Stimulated activated memory B cell treated with anti-CD40 and anti-IgM and Interleukin-4, amounts not matched to agents 10 μg/mL and 1 μg/mL and 100 μg/mL, for 72 hours (primary cell): ENCODE data around the gene HYAL2.

Experiments used
- ATAC-seq: fragments of 150-1000 bp; cut with Tn5 transposase; 2 replicates; pipeline ENCODE4 v1.10.0; 2021
- H3K27ac Mint-ChIP-seq: one replicate; pipeline ENCODE4 v1.8.0; 2022; ENCODE audit warnings: mild to moderate bottlenecking, mixed read lengths
- H3K27me3 Mint-ChIP-seq: one replicate; pipeline ENCODE4 v1.8.0; 2022; ENCODE audit warnings: mixed read lengths
- H3K36me3 Mint-ChIP-seq: one replicate; pipeline ENCODE4 v1.8.0; 2022; ENCODE audit warnings: mixed read lengths
- H3K4me1 Mint-ChIP-seq: one replicate; pipeline ENCODE4 v1.8.0; 2022; ENCODE audit warnings: mixed read lengths
- H3K4me3 Mint-ChIP-seq: one replicate; pipeline ENCODE4 v1.8.0; 2022; ENCODE audit warnings: mild to moderate bottlenecking, moderate library complexity, mixed read lengths
- H3K9me3 Mint-ChIP-seq: one replicate; pipeline ENCODE4 v1.8.0; 2022; ENCODE audit warnings: mixed read lengths

HYAL2 gene, protein sequence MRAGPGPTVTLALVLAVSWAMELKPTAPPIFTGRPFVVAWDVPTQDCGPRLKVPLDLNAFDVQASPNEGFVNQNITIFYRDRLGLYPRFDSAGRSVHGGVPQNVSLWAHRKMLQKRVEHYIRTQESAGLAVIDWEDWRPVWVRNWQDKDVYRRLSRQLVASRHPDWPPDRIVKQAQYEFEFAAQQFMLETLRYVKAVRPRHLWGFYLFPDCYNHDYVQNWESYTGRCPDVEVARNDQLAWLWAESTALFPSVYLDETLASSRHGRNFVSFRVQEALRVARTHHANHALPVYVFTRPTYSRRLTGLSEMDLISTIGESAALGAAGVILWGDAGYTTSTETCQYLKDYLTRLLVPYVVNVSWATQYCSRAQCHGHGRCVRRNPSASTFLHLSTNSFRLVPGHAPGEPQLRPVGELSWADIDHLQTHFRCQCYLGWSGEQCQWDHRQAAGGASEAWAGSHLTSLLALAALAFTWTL

DNA sequence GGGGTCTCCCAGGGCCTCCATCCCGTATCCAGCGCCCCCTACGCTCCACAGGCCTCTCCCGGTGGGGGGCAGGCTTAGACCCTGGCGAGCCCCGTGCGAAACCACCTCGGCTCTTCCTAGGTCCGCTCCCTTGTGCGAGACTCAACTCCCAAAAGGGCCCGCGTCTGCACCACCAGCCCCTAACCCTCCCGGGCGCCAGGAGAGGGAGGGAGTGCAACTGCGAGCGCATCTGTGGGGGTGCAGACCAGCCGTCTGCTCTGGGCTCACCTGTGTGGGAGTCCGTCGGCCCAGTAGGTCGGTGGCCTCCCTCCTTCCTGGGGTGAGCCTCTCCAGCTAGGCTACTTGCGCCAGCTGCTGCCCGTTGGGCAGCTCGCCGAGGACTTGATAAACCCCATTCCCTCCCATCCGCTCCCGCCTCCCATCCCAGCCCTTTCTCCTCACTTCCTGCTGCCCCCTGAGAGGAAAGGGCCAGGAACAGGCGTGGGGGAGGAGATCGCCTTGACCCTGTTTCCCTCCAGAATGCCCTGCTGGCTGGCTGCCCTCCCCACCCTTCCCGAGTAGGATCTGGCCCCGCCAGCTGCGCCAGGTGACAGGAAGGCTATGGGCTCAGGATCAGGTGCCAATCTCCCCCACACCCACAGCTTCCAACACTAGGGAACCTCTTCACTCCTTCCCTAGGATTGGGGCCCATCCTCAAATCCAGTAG is at the start of gene HYAL2:
Gene HYAL2 (minus strand): TSS at position 360 of the 706 bp plus-strand sequence. CDS start 2,256 bp downstream, outside the sequence.
- Mint-ChIP-seq H3K36me3 (peaks cover 12% of the 10 kb centered on the region), H3K4me3 (peak within 1 kb of the TSS; percentile 82), H3K4me1 (peaks cover 79% of the 10 kb centered on the region), H3K27ac (peak within 1 kb of the TSS; percentile 97), H3K9me3 (no peaks in the 10 kb centered on the region), H3K27me3 (no peaks in the 10 kb centered on the region)
- ATAC-seq = no peak

DNA sequence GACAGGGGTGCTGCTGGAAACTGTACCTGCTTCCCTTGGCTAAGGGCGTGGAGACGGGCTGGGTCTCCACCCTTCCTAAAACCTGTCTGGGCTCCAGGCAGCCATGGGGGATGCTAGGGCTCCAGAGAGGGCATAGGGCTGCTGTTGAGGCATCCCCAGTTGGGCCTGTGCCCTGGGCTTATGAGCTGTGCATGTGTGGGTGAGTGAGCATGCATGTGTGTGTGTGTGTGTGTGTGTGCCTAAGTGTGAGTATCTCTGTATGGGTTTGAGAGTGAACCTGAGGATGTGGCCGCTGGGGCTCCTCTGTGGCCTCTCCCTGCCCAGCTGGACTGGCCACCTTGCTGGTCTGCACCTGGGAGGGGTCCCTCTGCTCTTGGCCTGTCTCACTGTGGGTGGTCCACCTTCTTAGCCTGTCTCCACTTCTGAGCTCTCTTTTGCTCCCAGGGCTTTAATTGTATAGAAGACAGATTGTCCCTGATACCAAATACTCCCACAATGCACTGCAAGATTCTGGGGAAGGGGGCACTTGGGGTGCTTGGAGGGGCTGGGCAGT is 48.7 kb upstream of the HYAL2 start:
- Mint-ChIP-seq H3K36me3 (no peaks in the 10 kb centered on the region), H3K27ac (no peak overlapping the region), H3K9me3 (no peaks in the 10 kb centered on the region), H3K27me3 (peaks cover 19% of the 10 kb centered on the region), H3K4me1 (peaks cover 9% of the 10 kb centered on the region), H3K4me3 (no peak overlapping the region)
- no peak for ATAC-seq

DNA sequence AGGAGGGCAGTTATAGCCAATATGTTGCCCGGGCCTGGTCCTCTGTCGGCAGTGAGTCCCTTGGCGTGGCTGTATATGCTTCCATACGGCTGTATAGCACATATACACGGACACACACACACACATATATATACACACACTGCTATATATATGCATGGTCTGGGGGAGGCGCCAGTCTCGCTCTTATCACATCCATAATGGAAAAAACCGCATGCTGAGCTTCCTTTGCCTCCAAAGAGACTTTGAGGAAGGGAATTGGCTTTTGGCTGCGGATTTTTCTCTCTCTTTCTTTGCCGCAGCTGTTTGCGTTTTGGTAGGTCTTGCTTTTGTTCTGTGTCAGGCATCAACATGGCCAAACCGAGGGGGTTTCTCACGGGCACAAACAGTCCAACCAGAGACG is 48.0 kb upstream of the HYAL2 start:
- no peaks in the 10 kb centered on the region for H3K36me3 Mint-ChIP-seq
- no peak for ATAC-seq
- H3K27me3 Mint-ChIP-seq = peaks cover 19% of the 10 kb centered on the region
- H3K4me1 Mint-ChIP-seq = peaks cover 15% of the 10 kb centered on the region
- H3K9me3 Mint-ChIP-seq = no peaks in the 10 kb centered on the region
- H3K4me3 Mint-ChIP-seq = no peak overlapping the region
- H3K27ac Mint-ChIP-seq = no peak overlapping the region

DNA sequence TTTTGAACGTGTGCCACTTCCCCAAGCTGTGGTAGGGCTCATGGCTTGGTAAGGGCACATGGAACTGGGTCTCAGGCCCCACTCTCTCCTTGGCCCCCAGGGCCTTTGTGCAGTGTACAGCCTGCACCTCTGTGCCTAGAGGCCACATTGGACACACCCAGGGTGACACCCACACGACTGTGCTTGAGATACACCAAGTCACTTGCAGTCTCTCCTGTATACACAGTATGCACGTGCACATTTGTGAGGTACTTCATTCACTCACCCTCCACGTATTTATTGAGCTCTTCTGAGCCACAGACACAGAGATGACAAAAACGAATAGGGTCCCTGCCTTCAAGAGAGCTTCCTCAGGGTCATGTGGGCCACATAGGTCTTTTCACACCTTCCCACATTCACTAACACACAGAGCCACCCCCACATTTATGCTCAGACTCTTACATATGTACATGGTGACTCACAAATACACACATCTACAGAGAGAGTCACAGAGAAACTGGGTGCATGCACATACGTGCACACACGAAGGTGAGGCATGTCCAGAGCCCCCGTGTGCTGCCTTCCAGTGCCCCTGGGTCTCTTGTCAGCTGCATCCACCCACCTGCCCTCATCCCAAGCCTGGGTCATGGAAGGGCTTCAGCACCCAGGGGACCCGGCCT is 46.6 kb upstream of the HYAL2 start:
- no peak for ATAC-seq
- H3K4me1 Mint-ChIP-seq = peaks cover 25% of the 10 kb centered on the region
- H3K9me3 Mint-ChIP-seq = no peaks in the 10 kb centered on the region
- no peaks in the 10 kb centered on the region for H3K36me3 Mint-ChIP-seq
- H3K27me3 Mint-ChIP-seq = peaks cover 19% of the 10 kb centered on the region
- H3K4me3 Mint-ChIP-seq = no peak overlapping the region
- no peak overlapping the region for H3K27ac Mint-ChIP-seq

DNA sequence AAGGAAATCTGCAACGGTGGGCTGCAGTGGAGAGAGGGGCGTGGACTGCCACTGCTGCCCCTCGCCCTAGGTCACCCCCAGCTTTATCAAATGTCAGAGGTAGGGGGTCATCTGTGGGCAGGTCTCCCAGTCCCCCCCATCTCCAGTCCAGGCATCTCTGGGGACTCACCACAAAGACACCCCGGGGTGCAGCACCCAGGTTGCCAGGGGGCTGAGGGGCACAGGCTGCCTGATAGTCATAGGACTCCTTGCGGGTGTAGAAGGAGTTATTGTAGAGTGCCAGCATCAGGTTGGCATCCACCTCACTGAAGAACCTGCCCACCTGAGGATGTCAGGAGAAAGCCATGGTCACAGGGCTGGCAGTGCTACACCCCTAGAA is 43.3 kb upstream of the HYAL2 start:
- no peaks in the 10 kb centered on the region for H3K9me3 Mint-ChIP-seq
- peak overlapping the region; percentile 89 for H3K27ac Mint-ChIP-seq
- H3K27me3 Mint-ChIP-seq = no peaks in the 10 kb centered on the region
- H3K36me3 Mint-ChIP-seq = no peaks in the 10 kb centered on the region
- peak overlapping the region; percentile 88 for H3K4me3 Mint-ChIP-seq
- ATAC-seq = no peak
- peaks cover 22% of the 10 kb centered on the region for H3K4me1 Mint-ChIP-seq

DNA sequence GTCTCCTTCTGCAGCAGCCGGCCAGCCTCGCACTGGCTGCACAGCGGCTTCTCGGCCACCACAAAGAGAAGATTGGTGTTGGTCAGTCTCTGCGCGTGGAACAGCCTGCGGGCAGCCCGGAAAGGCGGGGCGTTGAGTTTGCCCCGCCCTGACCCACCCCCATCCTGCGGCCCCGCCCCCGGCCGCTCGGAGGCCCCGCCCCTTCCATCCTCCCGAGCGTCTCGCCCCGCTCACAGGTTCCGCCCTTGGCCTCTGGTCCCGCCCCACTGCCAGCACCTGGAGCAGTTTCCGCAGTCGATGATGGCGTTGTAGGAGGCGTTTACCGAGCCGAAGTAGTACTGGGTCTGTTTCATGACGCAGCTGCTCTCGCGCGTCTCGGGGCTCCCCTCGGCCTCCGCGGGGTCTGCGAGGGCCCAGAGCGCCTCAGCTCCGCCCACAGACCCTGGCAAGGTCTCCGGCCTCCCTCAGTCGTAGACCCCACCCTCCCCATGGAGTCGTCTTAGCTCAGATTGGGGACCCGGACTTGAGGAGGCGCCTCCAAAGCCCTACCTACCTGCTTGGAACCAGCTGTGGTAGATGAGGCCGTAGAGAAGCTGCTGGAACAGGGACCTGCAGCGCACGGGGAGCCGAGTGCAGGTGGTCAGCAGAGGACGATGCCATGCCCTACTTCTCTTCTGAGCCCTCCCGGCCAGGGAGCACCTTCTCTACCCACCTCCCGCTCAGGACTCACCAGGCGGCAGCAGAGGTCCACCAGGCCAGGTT is 42.7 kb upstream of the HYAL2 start:
- Mint-ChIP-seq H3K36me3 (no peaks in the 10 kb centered on the region), H3K4me1 (peaks cover 23% of the 10 kb centered on the region), H3K27ac (peak overlapping the region; percentile 89), H3K27me3 (no peaks in the 10 kb centered on the region), H3K4me3 (peak overlapping the region; percentile 88), H3K9me3 (no peaks in the 10 kb centered on the region)
- ATAC-seq = peak; percentile 95

DNA sequence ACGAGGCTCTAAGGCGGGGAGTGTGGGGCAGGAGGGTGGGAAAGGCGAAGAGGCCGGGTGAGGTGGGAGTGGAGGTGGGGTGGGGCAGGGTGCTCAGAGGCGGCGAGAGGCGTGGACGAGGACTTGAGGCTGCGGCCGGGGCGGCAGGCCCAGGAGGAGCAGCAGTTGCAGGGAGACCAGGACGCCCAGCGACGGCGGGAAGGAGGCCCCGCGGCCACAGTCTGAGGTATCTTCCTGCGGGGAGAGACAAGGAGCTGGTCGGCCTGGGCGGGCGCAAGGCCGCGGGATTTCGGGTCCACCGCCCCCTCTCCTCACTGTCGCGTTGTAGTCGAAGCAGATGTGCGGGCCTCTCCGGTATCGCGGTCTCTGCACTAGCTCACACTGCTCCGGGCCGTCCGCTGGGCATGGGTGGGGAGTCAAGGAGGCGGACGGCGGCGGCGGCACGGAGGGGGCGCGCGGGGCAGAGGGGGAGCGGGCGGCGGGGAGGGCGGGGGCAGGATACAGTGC is 42.1 kb upstream of the HYAL2 start:
- Mint-ChIP-seq H3K36me3 (no peaks in the 10 kb centered on the region), H3K4me3 (peak overlapping the region; percentile 88), H3K27me3 (no peaks in the 10 kb centered on the region), H3K27ac (peak overlapping the region; percentile 89), H3K9me3 (no peaks in the 10 kb centered on the region), H3K4me1 (peaks cover 29% of the 10 kb centered on the region)
- peak; percentile 2 for ATAC-seq

DNA sequence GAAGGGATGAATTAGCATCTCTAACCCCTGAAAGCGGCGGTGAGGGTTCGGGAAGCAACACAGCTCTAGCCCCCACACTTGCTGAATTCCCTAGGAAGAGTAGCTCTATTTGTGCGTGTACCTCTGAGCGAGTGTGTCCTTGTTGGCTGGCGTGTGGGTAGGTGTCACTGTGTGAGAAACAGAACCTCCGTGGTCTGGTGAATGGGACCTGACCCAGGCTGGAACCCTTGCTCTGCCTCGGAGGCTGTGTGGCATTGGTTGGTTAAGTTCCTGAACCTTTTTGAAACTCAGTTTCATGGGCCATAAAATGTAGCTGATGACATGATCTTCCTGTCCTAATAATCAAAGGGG is 37.2 kb upstream of the HYAL2 start:
- H3K9me3 Mint-ChIP-seq = no peaks in the 10 kb centered on the region
- peak overlapping the region; percentile 99 for H3K4me3 Mint-ChIP-seq
- peak; percentile 14 for ATAC-seq
- peak overlapping the region; percentile 92 for H3K27ac Mint-ChIP-seq
- peaks cover 7% of the 10 kb centered on the region for H3K36me3 Mint-ChIP-seq
- peaks cover 61% of the 10 kb centered on the region for H3K4me1 Mint-ChIP-seq
- no peaks in the 10 kb centered on the region for H3K27me3 Mint-ChIP-seq

DNA sequence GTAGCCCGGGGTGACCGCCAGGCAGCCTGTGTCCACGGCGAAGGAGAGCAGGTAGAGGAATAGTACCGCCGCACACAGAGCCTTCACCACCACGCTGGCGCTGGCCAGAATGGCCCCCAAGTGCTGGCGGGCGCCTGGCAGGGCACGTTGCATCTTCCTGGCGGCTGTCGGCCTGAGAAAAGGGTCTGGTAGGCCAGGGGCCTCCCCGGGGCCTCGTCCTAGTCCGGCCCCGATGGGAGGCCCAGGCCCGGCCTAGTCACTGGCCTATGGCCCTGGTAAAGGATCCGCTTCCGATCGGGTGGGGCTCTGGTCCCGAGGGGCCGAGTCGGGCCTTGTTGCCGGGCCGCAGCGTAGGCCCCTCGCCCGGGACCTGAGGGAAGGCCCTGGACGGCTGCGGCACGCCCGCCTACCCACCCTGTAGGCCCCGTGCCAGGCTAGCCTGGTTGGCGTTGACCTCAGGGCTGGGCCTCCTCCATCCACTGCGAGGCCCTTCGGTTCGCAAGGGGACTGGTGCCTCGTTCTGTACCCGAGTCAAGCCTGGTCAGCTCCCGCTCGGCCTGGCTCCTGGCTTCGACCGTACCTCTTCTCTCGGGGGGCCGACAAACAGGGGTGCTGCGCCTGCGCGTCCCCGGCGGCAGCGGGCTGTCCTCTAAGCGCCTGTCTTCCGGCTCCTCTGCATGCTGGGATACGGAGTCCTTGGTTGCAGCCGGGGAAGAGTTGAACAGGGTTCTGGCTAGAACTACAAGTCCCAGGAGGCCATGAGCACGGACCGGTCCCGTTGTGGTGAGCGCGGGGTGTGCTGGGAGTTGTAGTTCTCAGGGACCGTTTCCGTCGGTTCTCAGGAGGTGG is 36.6 kb upstream of the HYAL2 start, which contains the start of gene TMEM115:
Gene TMEM115 (minus strand): TSS at position 611 of the 849 bp plus-strand sequence. CDS start 458 bp downstream, at position 153.
- Mint-ChIP-seq H3K36me3 (peaks cover 12% of the 10 kb centered on the region), H3K4me1 (peaks cover 59% of the 10 kb centered on the region), H3K27ac (peak within 1 kb of the TSS; percentile 92), H3K4me3 (peak within 1 kb of the TSS; percentile 99), H3K27me3 (no peaks in the 10 kb centered on the region), H3K9me3 (no peaks in the 10 kb centered on the region)
- ATAC-seq = peak; percentile 100

DNA sequence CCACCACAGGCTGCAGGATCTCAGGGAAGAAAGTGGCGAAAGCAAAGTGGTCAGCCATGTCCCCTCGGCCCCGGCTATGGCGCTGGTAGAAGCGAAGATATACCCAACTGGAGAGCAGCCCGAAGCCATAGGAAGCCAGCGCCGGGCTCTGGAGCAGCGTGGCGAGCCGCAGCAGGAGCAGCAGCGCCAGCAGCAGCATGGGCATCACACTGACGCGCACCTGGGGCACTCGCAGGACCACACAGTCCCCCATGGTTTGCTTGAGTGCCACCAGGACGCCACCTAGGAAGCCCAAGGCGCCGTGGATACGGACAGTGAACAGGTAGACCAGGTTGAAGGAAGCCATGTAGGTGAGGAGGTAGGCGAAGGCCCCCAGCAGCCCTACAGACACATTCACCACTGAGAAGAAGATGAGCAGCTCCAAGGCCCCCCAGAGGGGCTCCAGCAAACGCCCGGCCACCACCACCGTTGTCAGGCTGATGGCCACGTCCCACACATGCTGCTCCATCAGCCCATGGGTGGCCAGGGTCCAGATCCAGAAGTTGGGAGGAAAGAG is 35.9 kb upstream of the HYAL2 start:
- H3K27ac Mint-ChIP-seq = peak overlapping the region; percentile 92
- peak overlapping the region; percentile 99 for H3K4me3 Mint-ChIP-seq
- H3K27me3 Mint-ChIP-seq = no peaks in the 10 kb centered on the region
- H3K9me3 Mint-ChIP-seq = no peaks in the 10 kb centered on the region
- H3K4me1 Mint-ChIP-seq = peaks cover 60% of the 10 kb centered on the region
- H3K36me3 Mint-ChIP-seq = peaks cover 14% of the 10 kb centered on the region
- no peak for ATAC-seq

DNA sequence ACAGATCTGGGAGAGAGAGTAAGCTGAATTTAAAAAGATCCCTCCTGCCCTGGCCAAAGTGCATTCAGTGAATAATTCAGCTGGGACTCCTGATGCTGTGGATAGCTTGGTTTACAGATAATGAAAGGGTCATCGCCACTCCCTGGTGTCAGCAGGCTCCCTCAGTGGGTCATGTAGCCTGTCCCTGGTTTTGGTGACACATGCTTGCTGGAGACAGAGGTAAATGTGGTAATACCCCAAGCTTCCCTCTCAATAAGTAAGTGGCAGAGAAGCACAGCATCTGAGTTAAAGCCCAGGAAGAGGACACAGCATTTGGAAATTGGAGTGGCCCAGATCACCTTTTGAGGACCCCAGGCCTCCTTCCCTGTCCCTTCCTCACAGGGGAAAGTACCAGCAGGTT is 34.9 kb upstream of the HYAL2 start:
- no peak for ATAC-seq
- no peaks in the 10 kb centered on the region for H3K27me3 Mint-ChIP-seq
- H3K9me3 Mint-ChIP-seq = no peaks in the 10 kb centered on the region
- peak overlapping the region; percentile 99 for H3K4me3 Mint-ChIP-seq
- H3K27ac Mint-ChIP-seq = no peak overlapping the region
- H3K36me3 Mint-ChIP-seq = peaks cover 14% of the 10 kb centered on the region
- H3K4me1 Mint-ChIP-seq = peaks cover 67% of the 10 kb centered on the region

DNA sequence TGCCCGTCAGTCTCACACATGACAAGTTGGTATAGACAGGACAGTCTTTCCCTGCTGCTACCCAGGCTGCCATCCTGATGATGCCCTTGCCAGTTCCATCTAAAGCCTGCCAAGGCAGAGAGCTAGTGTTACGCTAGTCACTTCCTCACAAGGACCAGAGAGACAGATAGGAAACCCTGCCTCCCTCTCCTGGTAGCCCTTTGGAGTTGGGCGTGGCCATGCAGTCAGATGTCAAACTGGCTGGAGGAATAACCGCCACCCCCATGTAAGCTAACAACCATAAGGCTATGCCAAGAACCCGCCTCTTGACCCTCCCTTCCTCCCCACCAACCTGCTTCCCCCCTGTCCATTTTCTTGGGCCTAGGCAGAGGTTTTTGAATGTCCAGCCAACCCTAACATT is 34.0 kb upstream of the HYAL2 start:
- Mint-ChIP-seq H3K27ac (no peak overlapping the region), H3K9me3 (no peaks in the 10 kb centered on the region), H3K27me3 (no peaks in the 10 kb centered on the region), H3K4me3 (peak overlapping the region; percentile 99), H3K36me3 (peaks cover 14% of the 10 kb centered on the region), H3K4me1 (peaks cover 73% of the 10 kb centered on the region)
- ATAC-seq = no peak

DNA sequence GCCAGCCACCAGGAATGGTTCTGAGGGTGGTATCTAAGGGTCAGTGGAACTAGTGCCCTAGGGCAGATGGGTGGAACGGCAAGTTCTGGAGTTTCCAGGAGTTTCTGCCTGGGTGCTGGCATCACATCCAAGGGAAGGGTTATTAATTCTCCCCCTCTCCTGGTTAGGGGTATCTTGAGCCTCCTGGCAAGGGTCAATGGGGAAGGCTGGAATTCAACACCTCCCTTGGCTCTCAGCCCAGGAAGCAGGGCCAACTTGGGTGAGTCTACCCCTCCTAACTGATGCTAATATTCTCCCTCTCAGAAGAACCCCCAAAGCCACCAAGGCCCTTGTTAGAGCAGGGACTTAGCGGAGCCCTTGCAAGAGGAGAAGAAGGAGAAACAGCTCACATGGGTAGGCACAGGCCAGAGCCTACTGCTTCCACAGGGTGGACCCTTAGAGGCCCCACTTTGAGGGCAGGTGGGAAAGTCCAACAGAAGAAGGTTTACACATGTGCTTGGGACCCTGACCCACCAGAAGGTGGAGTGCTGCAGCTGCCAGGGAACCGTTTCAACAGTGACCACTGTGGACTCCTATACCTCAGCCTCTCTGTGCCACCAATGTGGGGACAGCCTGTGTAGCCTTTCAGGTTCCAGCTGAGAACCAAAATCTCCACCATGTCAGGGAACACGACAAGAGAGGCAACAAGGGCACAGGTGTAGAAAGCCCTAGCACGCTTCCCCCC is 33.4 kb upstream of the HYAL2 start:
- Mint-ChIP-seq H3K27me3 (no peaks in the 10 kb centered on the region), H3K36me3 (peaks cover 14% of the 10 kb centered on the region), H3K9me3 (no peaks in the 10 kb centered on the region), H3K4me3 (no peak overlapping the region), H3K27ac (peak overlapping the region; percentile 53), H3K4me1 (peaks cover 78% of the 10 kb centered on the region)
- no peak for ATAC-seq
